Measurements from ENCODE around the gene SYK.

DNA sequence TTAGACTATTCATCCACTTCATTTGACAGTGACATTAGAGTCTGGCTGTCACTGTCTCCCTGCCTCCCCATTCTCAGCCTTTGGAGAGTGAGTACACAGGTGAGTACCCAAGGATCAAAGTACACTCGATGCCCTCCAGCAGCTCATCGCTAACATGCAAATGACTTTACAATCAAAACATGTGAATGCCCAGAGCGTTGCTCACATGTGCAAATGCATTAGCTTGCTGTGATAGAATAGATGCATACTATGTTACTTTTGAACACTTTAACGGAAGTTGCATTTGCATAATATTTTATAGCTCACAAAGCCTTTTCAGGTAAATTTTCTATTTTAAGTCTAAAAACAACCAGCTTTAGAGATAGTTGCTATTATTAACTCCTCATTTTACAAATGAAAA, 107.6 kb downstream of the SYK start:
- no peak for TF ChIP-seq ZBTB7A (tag by site-specific recombination; IDR thresholded peaks at IDR 0.05; ENCODE audit: low read depth)
- no peak for TF ChIP-seq ZNF473 (tag by site-specific recombination; IDR thresholded peaks at IDR 0.05)
- TF ChIP-seq YY1 (tag by site-specific recombination; IDR thresholded peaks at IDR 0.05): no peak

Data from HEK293 (cell line).